Measurements from ENCODE around the gene CCNE1. TPM values are rescaled to one million over a fixed set of nuclear protein-coding genes. Genes with fewer than 3 reads are reported as not detected.
A peak's percentile ranks its signal among the peaks of the same experiment; 100 is the strongest.

The CCNE1 gene
- total and polyA plus RNA-seq, 9 of the 15 experiments (the other 6 are each of a cell fraction or from before 2014, with no cell fraction given) = 6.2 to 41.0 (median 31.6) TPM

- TF ChIP-seq, protein P1, sequence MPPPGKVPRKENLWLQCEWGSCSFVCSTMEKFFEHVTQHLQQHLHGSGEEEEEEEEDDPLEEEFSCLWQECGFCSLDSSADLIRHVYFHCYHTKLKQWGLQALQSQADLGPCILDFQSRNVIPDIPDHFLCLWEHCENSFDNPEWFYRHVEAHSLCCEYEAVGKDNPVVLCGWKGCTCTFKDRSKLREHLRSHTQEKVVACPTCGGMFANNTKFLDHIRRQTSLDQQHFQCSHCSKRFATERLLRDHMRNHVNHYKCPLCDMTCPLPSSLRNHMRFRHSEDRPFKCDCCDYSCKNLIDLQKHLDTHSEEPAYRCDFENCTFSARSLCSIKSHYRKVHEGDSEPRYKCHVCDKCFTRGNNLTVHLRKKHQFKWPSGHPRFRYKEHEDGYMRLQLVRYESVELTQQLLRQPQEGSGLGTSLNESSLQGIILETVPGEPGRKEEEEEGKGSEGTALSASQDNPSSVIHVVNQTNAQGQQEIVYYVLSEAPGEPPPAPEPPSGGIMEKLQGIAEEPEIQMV (tag; conservative IDR thresholded peaks at IDR 0.05; ENCODE audit: low read depth) = 0 out of 2 replicates have a peak, but pooled peaks have one; percentile 10
- TF ChIP-seq CC2D1A (IDR thresholded peaks at IDR 0.05) = peak; percentile 51; the same call in 1 of the 2 replicates
- TF ChIP-seq, protein P2, sequence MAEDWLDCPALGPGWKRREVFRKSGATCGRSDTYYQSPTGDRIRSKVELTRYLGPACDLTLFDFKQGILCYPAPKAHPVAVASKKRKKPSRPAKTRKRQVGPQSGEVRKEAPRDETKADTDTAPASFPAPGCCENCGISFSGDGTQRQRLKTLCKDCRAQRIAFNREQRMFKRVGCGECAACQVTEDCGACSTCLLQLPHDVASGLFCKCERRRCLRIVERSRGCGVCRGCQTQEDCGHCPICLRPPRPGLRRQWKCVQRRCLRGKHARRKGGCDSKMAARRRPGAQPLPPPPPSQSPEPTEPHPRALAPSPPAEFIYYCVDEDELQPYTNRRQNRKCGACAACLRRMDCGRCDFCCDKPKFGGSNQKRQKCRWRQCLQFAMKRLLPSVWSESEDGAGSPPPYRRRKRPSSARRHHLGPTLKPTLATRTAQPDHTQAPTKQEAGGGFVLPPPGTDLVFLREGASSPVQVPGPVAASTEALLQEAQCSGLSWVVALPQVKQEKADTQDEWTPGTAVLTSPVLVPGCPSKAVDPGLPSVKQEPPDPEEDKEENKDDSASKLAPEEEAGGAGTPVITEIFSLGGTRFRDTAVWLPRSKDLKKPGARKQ (CRISPR knock-in tag; IDR thresholded peaks at IDR 0.05) = no peak
- peak; percentile 23; the same call in 1 of the 2 replicates for TF ChIP-seq GABPA (tag; conservative IDR thresholded peaks at IDR 0.05; ENCODE audit: low read depth)
- TF ChIP-seq, protein P3, sequence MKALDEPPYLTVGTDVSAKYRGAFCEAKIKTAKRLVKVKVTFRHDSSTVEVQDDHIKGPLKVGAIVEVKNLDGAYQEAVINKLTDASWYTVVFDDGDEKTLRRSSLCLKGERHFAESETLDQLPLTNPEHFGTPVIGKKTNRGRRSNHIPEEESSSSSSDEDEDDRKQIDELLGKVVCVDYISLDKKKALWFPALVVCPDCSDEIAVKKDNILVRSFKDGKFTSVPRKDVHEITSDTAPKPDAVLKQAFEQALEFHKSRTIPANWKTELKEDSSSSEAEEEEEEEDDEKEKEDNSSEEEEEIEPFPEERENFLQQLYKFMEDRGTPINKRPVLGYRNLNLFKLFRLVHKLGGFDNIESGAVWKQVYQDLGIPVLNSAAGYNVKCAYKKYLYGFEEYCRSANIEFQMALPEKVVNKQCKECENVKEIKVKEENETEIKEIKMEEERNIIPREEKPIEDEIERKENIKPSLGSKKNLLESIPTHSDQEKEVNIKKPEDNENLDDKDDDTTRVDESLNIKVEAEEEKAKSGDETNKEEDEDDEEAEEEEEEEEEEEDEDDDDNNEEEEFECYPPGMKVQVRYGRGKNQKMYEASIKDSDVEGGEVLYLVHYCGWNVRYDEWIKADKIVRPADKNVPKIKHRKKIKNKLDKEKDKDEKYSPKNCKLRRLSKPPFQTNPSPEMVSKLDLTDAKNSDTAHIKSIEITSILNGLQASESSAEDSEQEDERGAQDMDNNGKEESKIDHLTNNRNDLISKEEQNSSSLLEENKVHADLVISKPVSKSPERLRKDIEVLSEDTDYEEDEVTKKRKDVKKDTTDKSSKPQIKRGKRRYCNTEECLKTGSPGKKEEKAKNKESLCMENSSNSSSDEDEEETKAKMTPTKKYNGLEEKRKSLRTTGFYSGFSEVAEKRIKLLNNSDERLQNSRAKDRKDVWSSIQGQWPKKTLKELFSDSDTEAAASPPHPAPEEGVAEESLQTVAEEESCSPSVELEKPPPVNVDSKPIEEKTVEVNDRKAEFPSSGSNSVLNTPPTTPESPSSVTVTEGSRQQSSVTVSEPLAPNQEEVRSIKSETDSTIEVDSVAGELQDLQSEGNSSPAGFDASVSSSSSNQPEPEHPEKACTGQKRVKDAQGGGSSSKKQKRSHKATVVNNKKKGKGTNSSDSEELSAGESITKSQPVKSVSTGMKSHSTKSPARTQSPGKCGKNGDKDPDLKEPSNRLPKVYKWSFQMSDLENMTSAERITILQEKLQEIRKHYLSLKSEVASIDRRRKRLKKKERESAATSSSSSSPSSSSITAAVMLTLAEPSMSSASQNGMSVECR (CRISPR knock-in tag; IDR thresholded peaks at IDR 0.05) = no peak
- no peak for TF ChIP-seq NCOA2 (IDR thresholded peaks at IDR 0.05; ENCODE audit: partially characterized antibody in 2 of 2)
- peak; percentile 75 for TF ChIP-seq NFYB (IDR thresholded peaks at IDR 0.05; ENCODE audit: extremely low read depth, insufficient read length)
- TF ChIP-seq ERF (CRISPR knock-in tag; IDR thresholded peaks at IDR 0.05) = no peak
- no peak for TF ChIP-seq EWSR1 (IDR thresholded peaks at IDR 0.05; ENCODE audit: borderline replicate concordance, low read depth, partially characterized antibody)
- peak; percentile 53 for TF ChIP-seq ASH1L (IDR thresholded peaks at IDR 0.05; ENCODE audit: borderline replicate concordance, low read depth, partially characterized antibody)
- peak; percentile 39; the same call in 1 of the 2 replicates for TF ChIP-seq DMBX1 (CRISPR knock-in tag; IDR thresholded peaks at IDR 0.05; ENCODE audit: borderline replicate concordance)
- TF ChIP-seq NR4A1 (CRISPR knock-in tag; IDR thresholded peaks at IDR 0.05) = no peak
- 0 out of 2 replicates have a peak, but pooled peaks have one; percentile 38 for TF ChIP-seq NR4A1 (tag; IDR thresholded peaks at IDR 0.05)
- no peak for TF ChIP-seq ZFP91 (CRISPR knock-in tag; IDR thresholded peaks at IDR 0.05)
- peak; percentile 68 for TF ChIP-seq RFX1 (IDR thresholded peaks at IDR 0.05)
- TF ChIP-seq RUNX1 (IDR thresholded peaks at IDR 0.05; ENCODE audit: low read depth) = no peak
- peak; percentile 8; the same call in 1 of the 2 replicates for TF ChIP-seq HCFC1 (IDR thresholded peaks at IDR 0.05; ENCODE audit: low read depth, low read length)
- no peak for TF ChIP-seq ILK (tag; IDR thresholded peaks at IDR 0.05; ENCODE audit: borderline replicate concordance, low read depth)
These were observed 5.5 kb upstream of the CCNE1 start (continued) for GRCh38 chr19:29806098-29806866.
